WTC11 (cell line): ENCODE measurements around the gene IL4I1. TPM values are rescaled to one million over a fixed set of nuclear protein-coding genes. Genes with fewer than 3 reads are reported as not detected.
A peak's percentile ranks its signal among the peaks of the same experiment; 100 is the strongest.

ENCODE experiments used
- ATF1 ChIP-seq: sonication (generic); formaldehyde crosslinking; IDR thresholded peaks from 2 replicates; pipeline ENCODE4 v1.8.1; 2023; ENCODE audit warnings: mild to moderate bottlenecking, moderate library complexity, missing genetic modification reagents
- ELF4 ChIP-seq: sonication (generic); formaldehyde crosslinking; IDR thresholded peaks from 2 replicates; pipeline ENCODE4 v1.8.1; 2022; ENCODE audit warnings: low read depth, mild to moderate bottlenecking, moderate library complexity, missing genetic modification reagents
- ETV6 ChIP-seq: sonication (generic); formaldehyde crosslinking; IDR thresholded peaks from 2 replicates; pipeline ENCODE4 v1.8.1; 2022; ENCODE audit warnings: mild to moderate bottlenecking, missing genetic modification reagents
- FOXK1 ChIP-seq: sonication (generic); formaldehyde crosslinking; IDR thresholded peaks from 2 replicates; pipeline ENCODE4 v1.8.0; 2022; ENCODE audit warnings: mild to moderate bottlenecking, moderate library complexity, missing genetic modification reagents
- FOXP1 ChIP-seq: sonication (generic); formaldehyde crosslinking; IDR thresholded peaks from 2 replicates; pipeline ENCODE4 v1.8.0; 2022; ENCODE audit warnings: missing genetic modification reagents, mild to moderate bottlenecking, moderate library complexity, borderline replicate concordance
- IRF2 ChIP-seq: sonication (generic); formaldehyde crosslinking; IDR thresholded peaks from 2 replicates; pipeline ENCODE4 v1.8.0; 2022; ENCODE audit warnings: low read depth, missing genetic modification reagents, borderline replicate concordance
- JUN ChIP-seq: sonication (generic); formaldehyde crosslinking; IDR thresholded peaks from 2 replicates; pipeline ENCODE4 v1.8.0; 2023; ENCODE audit warnings: mild to moderate bottlenecking, missing genetic modification reagents
- NFATC4 ChIP-seq: fragments of 250-450 bp; sonication (Bioruptor Pico); IDR thresholded peaks from 2 replicates; pipeline ENCODE4 v1.9.0; 2021; ENCODE audit warnings: mild to moderate bottlenecking
- NFYB ChIP-seq: sonication (generic); formaldehyde crosslinking; conservative IDR thresholded peaks from 2 replicates; pipeline ENCODE4 v1.8.0; 2022; ENCODE audit warnings: low read depth, missing genetic modification reagents
- NR1H2 ChIP-seq: sonication (generic); formaldehyde crosslinking; IDR thresholded peaks from 2 replicates; pipeline ENCODE4 v1.9.0; 2021; ENCODE audit warnings: mild to moderate bottlenecking, moderate library complexity, missing genetic modification reagents
- RORB ChIP-seq: fragments of 250-450 bp; sonication (Bioruptor Pico); IDR thresholded peaks from 2 replicates; pipeline ENCODE4 v1.9.0; 2021; ENCODE audit warnings: mild to moderate bottlenecking
- ZNF219 ChIP-seq: sonication (generic); formaldehyde crosslinking; IDR thresholded peaks from 2 replicates; pipeline ENCODE4 v1.8.0; 2023; ENCODE audit warnings: missing genetic modification reagents, mild to moderate bottlenecking, borderline replicate concordance
- ZNF232 ChIP-seq: sonication (generic); formaldehyde crosslinking; IDR thresholded peaks from 2 replicates; pipeline ENCODE4 v1.8.0; 2022; ENCODE audit warnings: mild to moderate bottlenecking, missing genetic modification reagents
- ZNF263 ChIP-seq: sonication (generic); formaldehyde crosslinking; IDR thresholded peaks from 2 replicates; pipeline ENCODE4 v1.8.1; 2022; ENCODE audit warnings: low read depth, mild to moderate bottlenecking, moderate library complexity, missing genetic modification reagents
- ZNF396 ChIP-seq: fragments of 250-450 bp; sonication (Bioruptor Pico); IDR thresholded peaks from 2 replicates; pipeline ENCODE4 v1.8.0; 2021; ENCODE audit warnings: mild to moderate bottlenecking, moderate library complexity, borderline replicate concordance
- total RNA-seq: library from RNA; stranded (reverse); gene quantifications from 3 replicates; pipeline ENCODE4 v1.2.3, GENCODE V29; 2021
- TF ChIP-seq, protein P1 (sequence below): sonication (generic); formaldehyde crosslinking; IDR thresholded peaks from 2 replicates; pipeline ENCODE4 v1.8.1; 2023; ENCODE audit warnings: mild to moderate bottlenecking, missing genetic modification reagents
- TF ChIP-seq, protein P2 (sequence below): sonication (generic); formaldehyde crosslinking; IDR thresholded peaks from 2 replicates; pipeline ENCODE4 v1.8.0; 2022; ENCODE audit warnings: mild to moderate bottlenecking, missing genetic modification reagents
- TF ChIP-seq, protein P3 (sequence below): fragments of 250-450 bp; sonication (Bioruptor Pico); IDR thresholded peaks from 2 replicates; pipeline ENCODE4 v1.9.0; 2021; ENCODE audit warnings: mild to moderate bottlenecking
- TF ChIP-seq, protein P4 (sequence below): sonication (generic); formaldehyde crosslinking; IDR thresholded peaks from 2 replicates; pipeline ENCODE4 v1.8.0; 2023; ENCODE audit warnings: mild to moderate bottlenecking, missing genetic modification reagents
- TF ChIP-seq, protein P5 (sequence below): fragments of 250-450 bp; sonication (Bioruptor Pico); IDR thresholded peaks from 2 replicates; pipeline ENCODE4 v1.9.0; 2021; ENCODE audit warnings: moderate library complexity, mild to moderate bottlenecking, inconsistent platforms, borderline replicate concordance
- TF ChIP-seq, protein P6 (sequence below): sonication (generic); formaldehyde crosslinking; IDR thresholded peaks from 2 replicates; pipeline ENCODE4 v1.8.0; 2023; ENCODE audit warnings: missing genetic modification reagents, mild to moderate bottlenecking, borderline replicate concordance
- TF ChIP-seq, protein P7 (sequence below): sonication (generic); formaldehyde crosslinking; IDR thresholded peaks from 2 replicates; pipeline ENCODE4 v1.8.0; 2022; ENCODE audit warnings: mild to moderate bottlenecking, missing genetic modification reagents
- TF ChIP-seq, protein P8 (sequence below): sonication (generic); formaldehyde crosslinking; IDR thresholded peaks from 2 replicates; pipeline ENCODE4 v1.8.1; 2023; ENCODE audit warnings: mild to moderate bottlenecking, missing genetic modification reagents, moderate library complexity

The IL4I1 gene
- total RNA-seq, 1 experiment from 2014 or later = 0.83 TPM

DNA sequence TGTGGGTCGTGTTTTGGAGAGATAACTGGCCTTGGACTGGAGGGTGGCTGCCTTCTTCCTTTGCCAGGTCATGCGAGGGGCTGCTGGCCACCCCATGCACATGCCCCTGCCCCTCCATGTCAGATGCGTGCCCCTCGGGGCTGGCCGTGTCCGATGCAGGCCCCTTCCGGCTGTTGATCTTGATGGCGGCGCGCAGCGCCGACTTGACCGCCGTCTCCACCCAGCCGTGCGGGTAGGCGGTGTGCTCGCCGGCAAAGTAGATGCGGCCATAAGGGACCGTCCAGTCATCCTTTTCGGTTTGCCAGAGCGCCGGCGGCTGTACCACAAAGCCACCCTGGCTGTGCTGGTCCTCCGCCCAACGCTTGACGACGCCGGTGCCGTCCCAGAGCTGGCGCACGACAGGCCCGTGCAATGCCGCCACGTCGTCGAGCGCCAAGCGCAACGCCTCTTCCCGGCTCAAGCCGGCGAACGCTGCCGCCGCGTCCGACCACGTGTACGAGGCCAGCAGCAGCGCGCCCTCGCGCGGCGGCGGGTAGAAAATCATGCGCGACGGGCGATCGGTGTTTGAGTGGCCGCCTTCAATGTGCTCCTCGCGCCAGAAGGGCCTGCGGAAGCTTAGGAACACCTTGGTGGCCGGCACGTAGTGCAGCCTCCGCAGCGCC lies 6.9 kb downstream of the IL4I1 start (continued):
- peak; percentile 99 for TF ChIP-seq ELF4 (CRISPR knock-in tag)
- TF ChIP-seq, protein P1, sequence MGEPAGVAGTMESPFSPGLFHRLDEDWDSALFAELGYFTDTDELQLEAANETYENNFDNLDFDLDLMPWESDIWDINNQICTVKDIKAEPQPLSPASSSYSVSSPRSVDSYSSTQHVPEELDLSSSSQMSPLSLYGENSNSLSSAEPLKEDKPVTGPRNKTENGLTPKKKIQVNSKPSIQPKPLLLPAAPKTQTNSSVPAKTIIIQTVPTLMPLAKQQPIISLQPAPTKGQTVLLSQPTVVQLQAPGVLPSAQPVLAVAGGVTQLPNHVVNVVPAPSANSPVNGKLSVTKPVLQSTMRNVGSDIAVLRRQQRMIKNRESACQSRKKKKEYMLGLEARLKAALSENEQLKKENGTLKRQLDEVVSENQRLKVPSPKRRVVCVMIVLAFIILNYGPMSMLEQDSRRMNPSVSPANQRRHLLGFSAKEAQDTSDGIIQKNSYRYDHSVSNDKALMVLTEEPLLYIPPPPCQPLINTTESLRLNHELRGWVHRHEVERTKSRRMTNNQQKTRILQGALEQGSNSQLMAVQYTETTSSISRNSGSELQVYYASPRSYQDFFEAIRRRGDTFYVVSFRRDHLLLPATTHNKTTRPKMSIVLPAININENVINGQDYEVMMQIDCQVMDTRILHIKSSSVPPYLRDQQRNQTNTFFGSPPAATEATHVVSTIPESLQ (CRISPR knock-in tag) = peak; percentile 93
- peak; percentile 100 for TF ChIP-seq ZNF232 (CRISPR knock-in tag)
- TF ChIP-seq, protein P2, sequence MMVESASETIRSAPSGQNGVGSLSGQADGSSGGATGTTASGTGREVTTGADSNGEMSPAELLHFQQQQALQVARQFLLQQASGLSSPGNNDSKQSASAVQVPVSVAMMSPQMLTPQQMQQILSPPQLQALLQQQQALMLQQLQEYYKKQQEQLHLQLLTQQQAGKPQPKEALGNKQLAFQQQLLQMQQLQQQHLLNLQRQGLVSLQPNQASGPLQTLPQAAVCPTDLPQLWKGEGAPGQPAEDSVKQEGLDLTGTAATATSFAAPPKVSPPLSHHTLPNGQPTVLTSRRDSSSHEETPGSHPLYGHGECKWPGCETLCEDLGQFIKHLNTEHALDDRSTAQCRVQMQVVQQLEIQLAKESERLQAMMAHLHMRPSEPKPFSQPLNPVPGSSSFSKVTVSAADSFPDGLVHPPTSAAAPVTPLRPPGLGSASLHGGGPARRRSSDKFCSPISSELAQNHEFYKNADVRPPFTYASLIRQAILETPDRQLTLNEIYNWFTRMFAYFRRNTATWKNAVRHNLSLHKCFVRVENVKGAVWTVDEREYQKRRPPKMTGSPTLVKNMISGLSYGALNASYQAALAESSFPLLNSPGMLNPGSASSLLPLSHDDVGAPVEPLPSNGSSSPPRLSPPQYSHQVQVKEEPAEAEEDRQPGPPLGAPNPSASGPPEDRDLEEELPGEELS (CRISPR knock-in tag) = peak; percentile 100
- TF ChIP-seq, protein P3, sequence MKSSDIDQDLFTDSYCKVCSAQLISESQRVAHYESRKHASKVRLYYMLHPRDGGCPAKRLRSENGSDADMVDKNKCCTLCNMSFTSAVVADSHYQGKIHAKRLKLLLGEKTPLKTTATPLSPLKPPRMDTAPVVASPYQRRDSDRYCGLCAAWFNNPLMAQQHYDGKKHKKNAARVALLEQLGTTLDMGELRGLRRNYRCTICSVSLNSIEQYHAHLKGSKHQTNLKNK (CRISPR knock-in tag) = no peak
- TF ChIP-seq ZNF263 = peak; percentile 90
- TF ChIP-seq ATF1 (CRISPR knock-in tag) = peak; percentile 99
- peak; percentile 95 for TF ChIP-seq NR1H2 (CRISPR knock-in tag)
- no peak for TF ChIP-seq RORB (CRISPR knock-in tag)
- TF ChIP-seq FOXP1 (CRISPR knock-in tag) = peak; percentile 100
- TF ChIP-seq, protein P4, sequence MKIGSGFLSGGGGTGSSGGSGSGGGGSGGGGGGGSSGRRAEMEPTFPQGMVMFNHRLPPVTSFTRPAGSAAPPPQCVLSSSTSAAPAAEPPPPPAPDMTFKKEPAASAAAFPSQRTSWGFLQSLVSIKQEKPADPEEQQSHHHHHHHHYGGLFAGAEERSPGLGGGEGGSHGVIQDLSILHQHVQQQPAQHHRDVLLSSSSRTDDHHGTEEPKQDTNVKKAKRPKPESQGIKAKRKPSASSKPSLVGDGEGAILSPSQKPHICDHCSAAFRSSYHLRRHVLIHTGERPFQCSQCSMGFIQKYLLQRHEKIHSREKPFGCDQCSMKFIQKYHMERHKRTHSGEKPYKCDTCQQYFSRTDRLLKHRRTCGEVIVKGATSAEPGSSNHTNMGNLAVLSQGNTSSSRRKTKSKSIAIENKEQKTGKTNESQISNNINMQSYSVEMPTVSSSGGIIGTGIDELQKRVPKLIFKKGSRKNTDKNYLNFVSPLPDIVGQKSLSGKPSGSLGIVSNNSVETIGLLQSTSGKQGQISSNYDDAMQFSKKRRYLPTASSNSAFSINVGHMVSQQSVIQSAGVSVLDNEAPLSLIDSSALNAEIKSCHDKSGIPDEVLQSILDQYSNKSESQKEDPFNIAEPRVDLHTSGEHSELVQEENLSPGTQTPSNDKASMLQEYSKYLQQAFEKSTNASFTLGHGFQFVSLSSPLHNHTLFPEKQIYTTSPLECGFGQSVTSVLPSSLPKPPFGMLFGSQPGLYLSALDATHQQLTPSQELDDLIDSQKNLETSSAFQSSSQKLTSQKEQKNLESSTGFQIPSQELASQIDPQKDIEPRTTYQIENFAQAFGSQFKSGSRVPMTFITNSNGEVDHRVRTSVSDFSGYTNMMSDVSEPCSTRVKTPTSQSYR = peak; percentile 100
- TF ChIP-seq, protein P5, sequence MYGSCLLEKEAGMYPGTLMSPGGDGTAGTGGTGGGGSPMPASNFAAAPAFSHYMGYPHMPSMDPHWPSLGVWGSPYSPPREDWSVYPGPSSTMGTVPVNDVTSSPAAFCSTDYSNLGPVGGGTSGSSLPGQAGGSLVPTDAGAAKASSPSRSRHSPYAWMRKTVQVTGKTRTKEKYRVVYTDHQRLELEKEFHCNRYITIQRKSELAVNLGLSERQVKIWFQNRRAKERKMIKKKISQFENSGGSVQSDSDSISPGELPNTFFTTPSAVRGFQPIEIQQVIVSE (CRISPR knock-in tag) = no peak
- TF ChIP-seq JUN (CRISPR knock-in tag) = peak; percentile 99
- no peak for TF ChIP-seq NFATC4 (CRISPR knock-in tag)
- no peak for TF ChIP-seq ZNF396
- TF ChIP-seq ZNF219 (CRISPR knock-in tag) = peak; percentile 99
- TF ChIP-seq, protein P6, sequence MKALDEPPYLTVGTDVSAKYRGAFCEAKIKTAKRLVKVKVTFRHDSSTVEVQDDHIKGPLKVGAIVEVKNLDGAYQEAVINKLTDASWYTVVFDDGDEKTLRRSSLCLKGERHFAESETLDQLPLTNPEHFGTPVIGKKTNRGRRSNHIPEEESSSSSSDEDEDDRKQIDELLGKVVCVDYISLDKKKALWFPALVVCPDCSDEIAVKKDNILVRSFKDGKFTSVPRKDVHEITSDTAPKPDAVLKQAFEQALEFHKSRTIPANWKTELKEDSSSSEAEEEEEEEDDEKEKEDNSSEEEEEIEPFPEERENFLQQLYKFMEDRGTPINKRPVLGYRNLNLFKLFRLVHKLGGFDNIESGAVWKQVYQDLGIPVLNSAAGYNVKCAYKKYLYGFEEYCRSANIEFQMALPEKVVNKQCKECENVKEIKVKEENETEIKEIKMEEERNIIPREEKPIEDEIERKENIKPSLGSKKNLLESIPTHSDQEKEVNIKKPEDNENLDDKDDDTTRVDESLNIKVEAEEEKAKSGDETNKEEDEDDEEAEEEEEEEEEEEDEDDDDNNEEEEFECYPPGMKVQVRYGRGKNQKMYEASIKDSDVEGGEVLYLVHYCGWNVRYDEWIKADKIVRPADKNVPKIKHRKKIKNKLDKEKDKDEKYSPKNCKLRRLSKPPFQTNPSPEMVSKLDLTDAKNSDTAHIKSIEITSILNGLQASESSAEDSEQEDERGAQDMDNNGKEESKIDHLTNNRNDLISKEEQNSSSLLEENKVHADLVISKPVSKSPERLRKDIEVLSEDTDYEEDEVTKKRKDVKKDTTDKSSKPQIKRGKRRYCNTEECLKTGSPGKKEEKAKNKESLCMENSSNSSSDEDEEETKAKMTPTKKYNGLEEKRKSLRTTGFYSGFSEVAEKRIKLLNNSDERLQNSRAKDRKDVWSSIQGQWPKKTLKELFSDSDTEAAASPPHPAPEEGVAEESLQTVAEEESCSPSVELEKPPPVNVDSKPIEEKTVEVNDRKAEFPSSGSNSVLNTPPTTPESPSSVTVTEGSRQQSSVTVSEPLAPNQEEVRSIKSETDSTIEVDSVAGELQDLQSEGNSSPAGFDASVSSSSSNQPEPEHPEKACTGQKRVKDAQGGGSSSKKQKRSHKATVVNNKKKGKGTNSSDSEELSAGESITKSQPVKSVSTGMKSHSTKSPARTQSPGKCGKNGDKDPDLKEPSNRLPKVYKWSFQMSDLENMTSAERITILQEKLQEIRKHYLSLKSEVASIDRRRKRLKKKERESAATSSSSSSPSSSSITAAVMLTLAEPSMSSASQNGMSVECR (CRISPR knock-in tag) = peak; percentile 100
- TF ChIP-seq IRF2 (CRISPR knock-in tag) = peak; percentile 96
- TF ChIP-seq FOXK1 = peak; percentile 99
- TF ChIP-seq NFYB (CRISPR knock-in tag) = peak; percentile 64
- TF ChIP-seq, protein P7, sequence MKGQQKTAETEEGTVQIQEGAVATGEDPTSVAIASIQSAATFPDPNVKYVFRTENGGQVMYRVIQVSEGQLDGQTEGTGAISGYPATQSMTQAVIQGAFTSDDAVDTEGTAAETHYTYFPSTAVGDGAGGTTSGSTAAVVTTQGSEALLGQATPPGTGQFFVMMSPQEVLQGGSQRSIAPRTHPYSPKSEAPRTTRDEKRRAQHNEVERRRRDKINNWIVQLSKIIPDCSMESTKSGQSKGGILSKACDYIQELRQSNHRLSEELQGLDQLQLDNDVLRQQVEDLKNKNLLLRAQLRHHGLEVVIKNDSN (CRISPR knock-in tag) = peak; percentile 95
- TF ChIP-seq, protein P8, sequence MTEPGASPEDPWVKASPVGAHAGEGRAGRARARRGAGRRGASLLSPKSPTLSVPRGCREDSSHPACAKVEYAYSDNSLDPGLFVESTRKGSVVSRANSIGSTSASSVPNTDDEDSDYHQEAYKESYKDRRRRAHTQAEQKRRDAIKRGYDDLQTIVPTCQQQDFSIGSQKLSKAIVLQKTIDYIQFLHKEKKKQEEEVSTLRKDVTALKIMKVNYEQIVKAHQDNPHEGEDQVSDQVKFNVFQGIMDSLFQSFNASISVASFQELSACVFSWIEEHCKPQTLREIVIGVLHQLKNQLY = peak; percentile 97
- TF ChIP-seq ETV6 (CRISPR knock-in tag) = peak; percentile 100
